ENCODE results near the gene GTF2H3. TPM values are rescaled to one million over a fixed set of nuclear protein-coding genes. Genes with fewer than 3 reads are reported as not detected.

Gene GTF2H3
- total RNA-seq, 2 experiments from 2014 or later, result 42.9 to 47.0 TPM

DNA sequence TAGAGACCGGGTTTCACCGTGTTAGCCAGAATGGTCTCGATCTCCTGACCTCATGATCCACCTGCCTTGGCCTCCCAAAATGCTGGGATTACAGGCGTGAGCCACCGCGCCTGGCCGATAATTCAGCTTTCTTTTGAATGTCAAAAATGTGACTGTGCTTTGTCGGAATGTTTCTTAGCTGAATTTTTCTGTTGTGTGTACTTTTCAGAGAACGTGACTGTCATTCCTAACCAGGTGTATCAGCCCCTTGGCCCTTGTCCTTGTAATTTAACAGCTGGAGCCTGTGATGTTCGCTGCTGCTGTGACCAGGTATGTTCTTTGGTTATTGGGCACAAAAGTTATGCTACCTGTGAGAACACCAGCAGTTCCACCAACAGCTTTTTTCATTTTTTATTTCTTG, 45.4 kb downstream of the GTF2H3 start:
- ChIA-PET CTCF (no interaction called here), POLR2A (no interaction called here)
- Mint-ChIP-seq H3K27me3 (ENCODE audit: low read depth) (no peaks in the 10 kb centered on the region), H3K9me3 (ENCODE audit: insufficient read depth) (no peaks in the 10 kb centered on the region), H3K4me1 (ENCODE audit: low read depth) (peaks cover 2% of the 10 kb centered on the region), H3K4me3 (no peak overlapping the region), H3K27ac (no peak overlapping the region), H3K36me3 (ENCODE audit: low read depth) (no peaks in the 10 kb centered on the region)
- DNase-seq, result no peak
- ATAC-seq, result no peak

DNA sequence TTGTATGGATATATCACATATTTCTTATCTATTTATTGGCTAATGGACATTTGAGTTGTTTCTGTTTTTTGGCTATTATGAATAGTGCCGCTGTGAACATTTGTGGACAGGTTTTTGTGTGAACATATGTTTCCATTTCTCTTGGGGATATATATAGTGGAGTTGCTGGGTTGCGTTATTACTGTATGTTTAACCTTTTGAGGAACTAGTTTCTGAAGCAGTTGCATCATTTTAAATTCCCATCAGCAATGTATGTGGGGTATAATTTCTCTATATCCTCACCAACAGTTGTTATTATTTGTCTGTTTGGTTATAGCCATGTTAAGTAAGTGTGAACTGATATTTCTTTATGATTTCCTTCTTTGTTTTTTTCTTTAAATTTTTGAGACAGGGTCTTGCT, 48.0 kb downstream of the GTF2H3 start:
- ATAC-seq, result no peak
- CTCF ChIA-PET, result interaction anchor here (1.1 kb wide), 1 partner anchor 15 kb away, joined by 3 read pairs; no protein-coding TSS in a partner anchor

DNA sequence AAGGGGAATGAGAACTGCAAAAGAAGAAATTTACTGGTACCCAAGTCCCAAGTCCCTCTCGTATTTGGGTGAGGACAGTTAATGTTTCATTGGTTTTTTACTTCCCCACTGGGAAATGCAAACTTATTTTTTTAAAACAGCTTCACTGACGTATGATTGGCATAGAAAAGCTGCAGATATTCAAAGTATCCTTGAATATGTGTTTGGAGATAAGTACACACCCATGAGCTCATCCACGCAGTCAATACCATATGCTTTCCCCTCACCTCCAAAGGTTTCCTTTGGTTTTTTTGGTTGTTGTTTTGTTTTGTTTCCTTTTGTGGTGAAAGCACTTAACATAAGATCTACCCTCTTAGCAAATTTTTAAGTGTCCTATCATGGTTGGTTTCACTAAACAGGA, 50.3 kb downstream of the GTF2H3 start:
- H3K9me3 Mint-ChIP-seq (ENCODE audit: insufficient read depth), result no peaks in the 10 kb centered on the region
- ChIA-PET POLR2A (no interaction called here), CTCF (no interaction called here)
- DNase-seq (no peak), ATAC-seq (no peak)
- no peak overlapping the region for H3K4me3 Mint-ChIP-seq
- peaks cover 2% of the 10 kb centered on the region for H3K36me3 Mint-ChIP-seq (ENCODE audit: low read depth)
- peaks cover 4% of the 10 kb centered on the region for H3K4me1 Mint-ChIP-seq (ENCODE audit: low read depth)
- no peak overlapping the region for H3K27ac Mint-ChIP-seq
- no peaks in the 10 kb centered on the region for H3K27me3 Mint-ChIP-seq (ENCODE audit: low read depth)

More for the DNA sequence above, 48.0 kb downstream of the GTF2H3 start:
- POLR2A ChIA-PET, result no interaction called here
- DNase-seq, result no peak
- H3K27ac Mint-ChIP-seq, result no peak overlapping the region
- H3K4me1 Mint-ChIP-seq (ENCODE audit: low read depth), result peaks cover 4% of the 10 kb centered on the region
- H3K27me3 Mint-ChIP-seq (ENCODE audit: low read depth), result no peaks in the 10 kb centered on the region
- H3K36me3 Mint-ChIP-seq (ENCODE audit: low read depth), result peaks cover 2% of the 10 kb centered on the region
- H3K4me3 Mint-ChIP-seq, result no peak overlapping the region
- no peaks in the 10 kb centered on the region for H3K9me3 Mint-ChIP-seq (ENCODE audit: insufficient read depth)

DNA sequence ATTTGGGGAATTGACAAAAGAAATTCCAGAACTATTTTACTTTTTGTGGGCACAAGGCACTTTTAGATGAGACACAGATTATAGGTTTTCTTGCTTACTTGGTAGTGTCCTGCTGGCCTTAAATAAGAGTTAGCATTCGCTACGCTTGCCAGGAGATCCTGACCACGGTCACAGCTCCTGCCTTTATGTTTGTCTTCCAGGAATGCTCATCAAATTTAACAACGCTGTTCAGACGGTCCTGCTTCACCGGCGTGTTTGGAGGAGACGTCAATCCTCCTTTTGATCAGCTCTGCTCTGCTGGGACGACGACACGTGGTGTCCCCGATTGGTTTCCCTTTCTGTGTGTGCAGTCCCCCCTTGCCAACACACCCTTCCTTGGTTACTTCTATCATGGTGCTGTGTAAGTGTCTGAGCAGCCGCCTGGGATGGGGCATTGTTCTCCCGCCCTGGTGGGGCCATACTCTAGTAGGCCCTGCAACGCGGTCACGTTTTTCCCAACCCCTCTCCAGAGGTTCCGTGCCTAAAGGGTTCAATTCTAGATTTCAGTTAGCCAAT, 53.1 kb downstream of the GTF2H3 start:
- Mint-ChIP-seq H3K27me3 (ENCODE audit: low read depth) (no peaks in the 10 kb centered on the region), H3K27ac (no peak overlapping the region), H3K36me3 (ENCODE audit: low read depth) (peaks cover 2% of the 10 kb centered on the region), H3K4me1 (ENCODE audit: low read depth) (peaks cover 4% of the 10 kb centered on the region), H3K4me3 (no peak overlapping the region), H3K9me3 (ENCODE audit: insufficient read depth) (no peaks in the 10 kb centered on the region)
- CTCF ChIA-PET, result no interaction called here
- POLR2A ChIA-PET, result no interaction called here
- DNase-seq (no peak), ATAC-seq (no peak)

DNA sequence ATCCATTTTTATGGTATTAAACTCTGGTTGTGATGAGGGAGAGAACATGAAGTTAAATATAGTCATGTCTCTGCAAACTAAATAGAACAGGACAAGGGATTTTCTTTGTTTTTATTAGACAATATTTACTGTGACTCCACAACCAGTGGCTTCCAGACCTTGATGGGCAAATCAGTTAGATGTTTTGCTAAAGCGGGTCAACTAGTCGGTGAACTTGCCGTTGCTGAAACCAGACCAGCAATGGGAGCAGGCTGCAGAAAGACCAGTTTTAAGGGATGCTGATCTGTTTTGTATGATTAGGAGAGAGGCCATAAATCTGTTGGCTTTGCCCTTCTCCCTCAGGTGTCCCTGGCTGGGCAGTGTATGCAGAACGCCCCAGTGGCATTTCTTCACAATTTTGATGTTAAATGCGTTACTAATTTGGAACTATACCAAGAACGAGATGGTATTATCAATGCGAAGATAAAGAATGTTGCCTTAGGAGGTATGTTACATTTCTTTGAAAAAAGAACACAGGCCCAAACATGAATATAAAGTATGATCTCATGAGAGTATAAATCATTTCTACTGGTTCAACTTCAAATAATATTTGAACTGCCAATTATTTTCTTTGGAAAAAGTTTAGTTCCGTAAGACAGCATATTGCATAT, 56.7 kb downstream of the GTF2H3 start:
- ChIA-PET POLR2A (no interaction called here), CTCF (no interaction called here)
- Mint-ChIP-seq H3K27me3 (ENCODE audit: low read depth) (no peaks in the 10 kb centered on the region), H3K9me3 (ENCODE audit: insufficient read depth) (no peaks in the 10 kb centered on the region), H3K4me3 (no peak overlapping the region), H3K4me1 (ENCODE audit: low read depth) (no peaks in the 10 kb centered on the region), H3K36me3 (ENCODE audit: low read depth) (no peaks in the 10 kb centered on the region), H3K27ac (no peak overlapping the region)
- ATAC-seq (no peak), DNase-seq (no peak)

DNA sequence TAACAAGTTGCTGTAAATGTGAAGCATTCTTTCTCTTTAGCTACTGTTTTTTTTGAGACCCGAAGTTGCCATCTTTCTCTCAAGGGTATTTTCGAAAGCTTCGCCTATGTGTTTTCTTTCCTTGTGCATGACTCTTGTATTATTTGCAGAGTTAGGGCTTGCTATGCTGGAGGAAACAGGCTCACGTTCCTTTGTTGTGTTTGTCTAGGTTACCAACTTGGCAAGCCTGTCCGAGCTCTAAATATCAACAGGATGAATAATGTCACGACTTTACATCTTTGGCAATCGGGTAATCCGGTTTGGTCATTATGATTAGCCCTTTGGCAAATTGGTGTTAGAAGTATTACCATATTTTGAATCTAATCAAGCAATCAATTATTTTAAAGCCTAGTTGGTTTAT, 62.6 kb downstream of the GTF2H3 start:
- H3K9me3 Mint-ChIP-seq (ENCODE audit: insufficient read depth), result no peaks in the 10 kb centered on the region
- no peak for ATAC-seq
- POLR2A ChIA-PET, result no interaction called here

DNA sequence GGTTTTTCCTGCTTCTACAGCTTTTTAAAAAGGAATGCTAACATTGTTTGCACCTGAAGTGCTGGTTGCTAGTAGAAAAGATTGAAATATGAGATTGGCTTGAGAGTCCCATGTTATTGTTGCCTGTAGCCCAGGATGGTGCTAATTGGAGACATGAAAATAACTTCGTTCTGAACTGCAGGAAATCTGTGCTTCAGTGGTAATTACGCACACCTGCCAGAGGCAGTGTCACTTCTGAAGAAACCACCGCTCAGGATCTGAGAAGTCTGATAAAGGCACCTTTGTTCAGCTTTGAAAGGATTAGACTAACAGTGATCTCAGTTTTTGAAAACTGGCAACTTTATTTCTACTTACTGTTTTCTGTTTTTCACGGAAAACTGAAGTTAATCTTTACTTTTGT, 63.0 kb downstream of the GTF2H3 start:
- H3K4me3 Mint-ChIP-seq, result no peak overlapping the region
- no peak for DNase-seq
- no peaks in the 10 kb centered on the region for H3K9me3 Mint-ChIP-seq (ENCODE audit: insufficient read depth)
- ChIA-PET CTCF (interaction anchor here (1.2 kb wide), 1 partner anchor 15 kb away, joined by 3 read pairs; no protein-coding TSS in a partner anchor), POLR2A (no interaction called here)
- no peaks in the 10 kb centered on the region for H3K4me1 Mint-ChIP-seq (ENCODE audit: low read depth)
- no peak overlapping the region for H3K27ac Mint-ChIP-seq
- H3K36me3 Mint-ChIP-seq (ENCODE audit: low read depth), result no peaks in the 10 kb centered on the region
- no peak for ATAC-seq
- H3K27me3 Mint-ChIP-seq (ENCODE audit: low read depth), result no peaks in the 10 kb centered on the region

More for the DNA sequence above, 62.6 kb downstream of the GTF2H3 start:
- no peak overlapping the region for H3K4me3 Mint-ChIP-seq
- H3K4me1 Mint-ChIP-seq (ENCODE audit: low read depth), result no peaks in the 10 kb centered on the region
- H3K27me3 Mint-ChIP-seq (ENCODE audit: low read depth), result no peaks in the 10 kb centered on the region
- no peak for DNase-seq
- no peak overlapping the region for H3K27ac Mint-ChIP-seq
- CTCF ChIA-PET, result interaction anchor here (1.2 kb wide), 1 partner anchor 14 kb away, joined by 3 read pairs; no protein-coding TSS in a partner anchor
- no peaks in the 10 kb centered on the region for H3K36me3 Mint-ChIP-seq (ENCODE audit: low read depth)

DNA sequence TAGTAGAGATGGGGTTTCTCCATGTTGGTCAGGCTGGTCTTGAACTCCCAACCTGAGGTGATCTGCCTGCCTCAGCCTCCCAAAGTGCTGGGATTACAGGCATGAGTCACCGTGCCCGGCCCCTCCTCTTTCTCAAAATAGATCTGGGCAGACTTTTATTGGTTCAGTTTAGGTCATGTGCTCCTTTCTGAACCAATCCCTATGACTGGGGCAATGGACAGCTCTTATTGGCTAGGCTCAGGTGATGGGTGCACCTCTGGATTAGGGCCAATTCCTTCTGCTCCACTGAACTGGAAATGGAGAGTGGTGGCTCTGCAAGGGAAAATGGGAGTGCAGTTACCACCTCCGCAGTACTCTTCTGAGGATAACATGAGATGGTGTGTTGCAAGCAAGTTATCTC, 72.3 kb downstream of the GTF2H3 start:
- DNase-seq, result no peak
- POLR2A ChIA-PET, result interaction anchor here (0.7 kb wide), 1 partner anchor 53 kb away, joined by 3 read pairs; no protein-coding TSS in a partner anchor

DNA sequence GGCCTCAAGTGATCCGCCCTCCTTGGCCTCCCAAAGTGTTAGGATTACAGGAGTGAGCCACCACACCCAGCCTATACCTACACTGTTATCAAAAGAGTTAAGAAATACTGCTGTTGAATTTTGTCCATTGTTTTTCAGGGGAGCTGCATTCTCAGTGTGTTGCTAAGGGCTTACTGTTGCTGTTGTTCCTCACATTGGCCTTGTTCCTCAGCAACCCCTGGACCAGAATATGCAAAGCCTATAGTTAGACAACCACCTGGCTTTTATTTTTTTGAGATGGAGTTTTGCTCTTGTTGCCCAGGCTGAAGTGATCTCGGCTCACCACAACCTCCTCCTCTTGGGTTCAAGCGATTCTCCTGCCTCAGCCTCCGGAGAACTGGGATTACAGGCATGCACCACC, 73.8 kb downstream of the GTF2H3 start:
- Mint-ChIP-seq H3K4me1 (ENCODE audit: low read depth) (peaks cover 13% of the 10 kb centered on the region), H3K36me3 (ENCODE audit: low read depth) (peaks cover 4% of the 10 kb centered on the region), H3K4me3 (no peak overlapping the region), H3K27ac (no peak overlapping the region), H3K9me3 (ENCODE audit: insufficient read depth) (no peaks in the 10 kb centered on the region), H3K27me3 (ENCODE audit: low read depth) (no peaks in the 10 kb centered on the region)
- ChIA-PET CTCF (no interaction called here), POLR2A (no interaction called here)
- ATAC-seq (no peak), DNase-seq (no peak)

More for the DNA sequence above, 72.3 kb downstream of the GTF2H3 start:
- Mint-ChIP-seq H3K27ac (no peak overlapping the region), H3K4me3 (no peak overlapping the region), H3K27me3 (ENCODE audit: low read depth) (no peaks in the 10 kb centered on the region), H3K4me1 (ENCODE audit: low read depth) (peaks cover 4% of the 10 kb centered on the region), H3K9me3 (ENCODE audit: insufficient read depth) (no peaks in the 10 kb centered on the region), H3K36me3 (ENCODE audit: low read depth) (peaks cover 1% of the 10 kb centered on the region)
- CTCF ChIA-PET, result no interaction called here
- no peak for ATAC-seq

Other genes starting within 250 kb of the GTF2H3 start
- gene KMT5A, start 249.7 kb upstream of the GTF2H3 start, total RNA-seq, result 10 to 100 TPM; 78.5 to 85.1 TPM
- 1 to 10 TPM; 4.7 to 5.1 TPM for gene RILPL2, start 197.1 kb upstream of the GTF2H3 start, total RNA-seq
- 10 to 100 TPM; 22.9 to 24.1 TPM for gene SNRNP35, start 175.7 kb upstream of the GTF2H3 start, total RNA-seq
- gene RILPL1, start 100.1 kb upstream of the GTF2H3 start, total RNA-seq, result under 1 TPM; 0.91 to 0.92 TPM
- gene TMED2, start 49.3 kb upstream of the GTF2H3 start, total RNA-seq, result 100 to 1,000 TPM; 151 to 153 TPM
- gene DDX55, start 31.7 kb upstream of the GTF2H3 start, total RNA-seq, result 10 to 100 TPM; 44.7 to 44.8 TPM
- gene EIF2B1, start 143 bp upstream of the GTF2H3 start, total RNA-seq, result 10 to 100 TPM; 70.2 to 73.6 TPM
- 1 to 10 TPM; 2.9 to 3.4 TPM for gene TCTN2, start 37.3 kb downstream of the GTF2H3 start, total RNA-seq
- 10 to 100 TPM; 44.7 to 51.3 TPM for gene ATP6V0A2, start 78.5 kb downstream of the GTF2H3 start, total RNA-seq
- gene DNAH10, start 128.5 kb downstream of the GTF2H3 start, total RNA-seq, result under 1 TPM; 0.18 TPM

All from activated CD8-positive, alpha-beta T cell treated with anti-CD3 and anti-CD28 coated beads, Interleukin-2, amount 10 ng/mL, durations not matched to agents 7 days and 5 days (primary cell).